ENCODE results near the gene CPLX1. TPM values are rescaled to one million over a fixed set of nuclear protein-coding genes. Genes with fewer than 3 reads are reported as not detected.

The CPLX1 gene
- total and polyA plus RNA-seq, 7 donors = 0.44 to 2.3 (median 1.4) TPM

- DNase-seq (peak in 1 of 2 donors; percentile 43), ATAC-seq (peak in 2 of 4 donors; percentile 6 to 23)
- WGBS, 3 donors = 60 to 73% (median 61%) methylated on average over 21 to 25 of the region's 25 CpGs
- Histone ChIP-seq H3K36me3 (ENCODE audit: insufficient read depth in 1 of 2, low read depth in 1 of 2) (peaks cover 2 to 39% of the 10 kb centered on the region in 2 donors), H3K4me1 (no peaks in the 10 kb centered on the region), H3K9me3 (no peaks in the 10 kb centered on the region), H3K27me3 (ENCODE audit: insufficient read depth in 3 of 3, low read length in 2 of 3) (no peaks in the 10 kb centered on the region), H3K27ac (no peak overlapping the region), H3K4me3 (no peak overlapping the region)
- intact Hi-C loops (cut with DNase I) = no loop called here
- TF ChIP-seq CTCF (IDR thresholded peaks at IDR 0.05) = no peak
Observed at GRCh38 chr4:752196-752861, 73.6 kb downstream of the CPLX1 start.

- H3K4me1 ChIP-seq = no peaks in the 10 kb centered on the region
- H3K27ac ChIP-seq = no peak overlapping the region
- DNase-seq (peak in 1 of 2 donors; percentile 57), ATAC-seq (peak in 3 of 4 donors; percentile 16 to 35 (median 25))
- peaks cover 2 to 39% of the 10 kb centered on the region in 2 donors for H3K36me3 ChIP-seq (ENCODE audit: insufficient read depth in 1 of 2, low read depth in 1 of 2)
- 47 to 61% (median 47%) methylated on average over 15 of the region's 15 CpGs for WGBS, 3 donors
- no peak overlapping the region for H3K4me3 ChIP-seq
- intact Hi-C loops (cut with DNase I) = no loop called here
- H3K27me3 ChIP-seq (ENCODE audit: insufficient read depth in 3 of 3, low read length in 2 of 3) = no peaks in the 10 kb centered on the region
- no peaks in the 10 kb centered on the region for H3K9me3 ChIP-seq
- no peak for TF ChIP-seq CTCF (IDR thresholded peaks at IDR 0.05)
Observed at GRCh38 chr4:751676-752075, 74.3 kb downstream of the CPLX1 start.

GRCh38 chr4:749698-750666 lies 75.9 kb downstream of the CPLX1 start:
- DNase-seq = peak; percentile 49 to 63
- ATAC-seq = peak in 3 of 4 donors; percentile 48 to 57 (median 52)
- H3K36me3 ChIP-seq (ENCODE audit: insufficient read depth in 1 of 2, low read depth in 1 of 2) = peaks cover 2 to 33% of the 10 kb centered on the region in 2 donors
- H3K27me3 ChIP-seq (ENCODE audit: insufficient read depth in 3 of 3, low read length in 2 of 3) = no peaks in the 10 kb centered on the region
- no peaks in the 10 kb centered on the region for H3K4me1 ChIP-seq
- no peak overlapping the region for H3K4me3 ChIP-seq
- intact Hi-C loops (cut with DNase I) = no loop called here
- no peak overlapping the region for H3K27ac ChIP-seq
- no peaks in the 10 kb centered on the region for H3K9me3 ChIP-seq
- 73 to 86% (median 79%) methylated on average over 20 of the region's 20 CpGs for WGBS, 3 donors
- TF ChIP-seq CTCF (IDR thresholded peaks at IDR 0.05) = no peak

- no peaks in the 10 kb centered on the region for H3K4me1 ChIP-seq
- no peak overlapping the region for H3K4me3 ChIP-seq
- no peaks in the 10 kb centered on the region for H3K9me3 ChIP-seq
- no peak for TF ChIP-seq CTCF (IDR thresholded peaks at IDR 0.05)
- peaks cover 2 to 32% of the 10 kb centered on the region in 2 donors for H3K36me3 ChIP-seq (ENCODE audit: insufficient read depth in 1 of 2, low read depth in 1 of 2)
- DNase-seq = peak in 1 of 2 donors; percentile 25
- WGBS, 3 donors = 93 to 95% (median 93%) methylated on average over 19 of the region's 19 CpGs
- no peak overlapping the region for H3K27ac ChIP-seq
- intact Hi-C loops (cut with DNase I) = no loop called here
- ATAC-seq = no peak
- H3K27me3 ChIP-seq (ENCODE audit: insufficient read depth in 3 of 3, low read length in 2 of 3) = no peaks in the 10 kb centered on the region
Observed at GRCh38 chr4:748461-748860, 77.5 kb downstream of the CPLX1 start.

All from psoas muscle (tissue), 8 donors.